ENCODE measurements around the gene SLC35G6.
"Not testable (repeated sequence)": the region's sequence is repeated elsewhere in the genome, so short reads cannot be mapped to it uniquely, and the experiment has no call there.

The SLC35G6 gene

DNA sequence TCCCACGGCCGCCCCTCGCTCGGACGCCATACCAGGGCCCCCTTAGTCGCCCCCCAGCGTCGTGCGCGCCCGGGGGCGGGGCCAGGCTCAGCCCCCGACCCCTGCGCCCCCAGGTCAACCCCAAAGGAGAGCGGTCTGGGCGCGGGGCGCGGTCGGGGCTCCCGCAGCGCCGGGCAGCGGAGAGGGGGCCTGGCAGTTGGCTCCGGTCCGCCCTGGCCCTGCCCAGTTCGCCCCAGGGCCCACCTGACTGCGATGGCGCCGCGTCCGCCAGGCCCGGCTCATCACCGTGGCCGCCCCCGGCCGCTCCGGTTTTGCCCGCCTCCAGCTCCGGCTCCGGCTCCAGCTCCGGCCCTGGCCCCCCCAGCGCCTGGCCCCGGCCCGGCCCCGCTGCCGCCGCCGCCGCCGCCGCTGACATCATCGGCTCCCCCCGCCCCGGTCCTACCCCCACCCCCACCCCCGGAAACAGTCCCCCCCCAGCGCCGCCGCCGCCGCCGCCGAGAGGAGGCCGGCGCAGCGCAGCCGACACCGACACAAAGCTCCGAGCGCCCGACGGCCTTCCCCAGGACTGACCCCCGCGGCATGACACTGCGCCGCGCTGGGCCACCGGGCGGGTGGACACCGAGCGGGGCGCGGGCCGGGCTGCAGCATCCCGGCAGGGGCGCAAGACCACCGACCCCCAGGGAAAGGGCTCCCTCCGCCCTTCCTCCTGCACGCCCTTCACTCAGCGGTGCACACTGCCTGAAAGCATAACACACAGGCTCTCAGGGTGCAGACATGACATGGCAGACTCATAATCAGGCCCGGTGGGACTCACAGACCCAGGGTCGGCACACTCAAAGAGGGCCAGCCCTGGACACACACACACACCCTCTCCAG lies 1.8 kb upstream of the SLC35G6 start, which contains the start of gene ZBTB4:
Gene ZBTB4 (minus strand): TSS at position 419 of the 876 bp plus-strand sequence. CDS start 12,830 bp downstream, outside the sequence.
- DNase-seq (ENCODE audit: low spot score): peak; percentile 62

DNA sequence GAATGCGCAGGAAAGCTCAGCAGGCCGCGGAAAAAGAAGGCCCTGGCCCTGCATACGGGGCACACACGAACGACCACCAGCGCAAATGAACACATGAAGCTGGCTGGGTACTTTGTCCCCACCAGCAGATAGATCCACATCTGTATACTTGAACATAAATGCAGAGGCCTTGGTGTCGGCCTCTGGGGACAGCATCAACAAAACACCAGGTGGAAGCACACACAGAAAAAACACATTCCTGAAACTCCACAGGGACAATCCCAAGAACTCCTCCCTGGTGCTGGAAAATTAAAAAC lies 1.2 kb upstream of the SLC35G6 start:
- no peak for DNase-seq (ENCODE audit: low spot score)

DNA sequence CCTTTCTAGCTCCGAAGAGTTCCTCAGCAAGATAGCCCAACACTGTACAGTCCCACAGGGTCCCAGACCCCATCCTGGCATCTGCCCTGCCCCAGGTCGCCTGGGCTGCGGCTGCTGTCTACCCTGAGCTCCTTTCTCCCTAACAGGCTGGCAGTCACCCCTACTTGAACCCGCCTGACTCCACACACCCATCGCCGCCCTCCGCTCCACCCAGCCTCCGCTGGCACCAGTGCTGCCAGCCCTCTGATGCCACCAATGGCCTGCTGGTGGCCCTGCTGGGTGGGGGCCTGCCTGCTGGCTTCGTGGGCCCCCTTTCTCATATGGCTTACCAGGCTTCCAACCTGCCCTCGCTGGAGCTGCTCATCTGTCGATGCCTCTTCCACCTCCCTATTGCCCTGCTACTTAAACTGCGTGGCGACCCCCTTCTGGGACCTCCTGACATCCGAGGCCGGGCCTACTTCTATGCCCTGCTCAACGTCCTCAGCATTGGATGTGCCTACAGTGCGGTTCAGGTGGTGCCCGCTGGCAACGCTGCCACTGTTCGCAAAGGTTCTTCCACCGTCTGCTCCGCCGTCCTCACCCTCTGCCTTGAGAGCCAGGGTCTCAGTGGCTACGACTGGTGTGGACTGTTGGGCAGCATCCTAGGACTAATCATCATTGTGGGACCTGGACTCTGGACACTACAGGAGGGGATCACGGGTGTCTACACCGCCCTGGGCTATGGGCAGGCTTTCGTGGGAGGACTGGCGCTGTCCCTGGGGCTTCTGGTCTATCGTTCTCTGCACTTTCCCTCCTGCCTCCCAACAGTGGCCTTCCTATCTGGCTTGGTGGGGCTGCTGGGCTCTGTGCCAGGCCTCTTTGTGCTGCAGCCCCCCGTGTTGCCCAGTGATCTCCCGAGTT lies 846 bp downstream of the SLC35G6 start:
- not testable (repeated sequence) for DNase-seq (ENCODE audit: low spot score)

DNA sequence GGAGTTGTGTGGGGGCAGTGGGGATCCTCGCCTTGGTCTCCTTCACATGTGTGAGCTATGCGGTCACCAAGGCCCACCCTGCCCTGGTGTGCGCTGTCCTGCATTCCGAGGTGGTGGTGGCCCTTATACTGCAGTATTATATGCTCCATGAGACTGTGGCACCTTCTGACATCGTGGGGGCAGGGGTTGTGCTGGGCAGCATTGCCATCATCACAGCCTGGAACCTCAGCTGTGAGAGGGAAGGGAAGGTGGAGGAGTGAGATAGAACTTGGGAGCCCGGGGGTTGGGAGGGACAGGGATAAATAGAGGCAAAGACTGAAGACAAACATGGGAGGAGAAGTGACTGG lies 1.5 kb downstream of the SLC35G6 start:
- not testable (repeated sequence) for DNase-seq (ENCODE audit: low spot score)

DNA sequence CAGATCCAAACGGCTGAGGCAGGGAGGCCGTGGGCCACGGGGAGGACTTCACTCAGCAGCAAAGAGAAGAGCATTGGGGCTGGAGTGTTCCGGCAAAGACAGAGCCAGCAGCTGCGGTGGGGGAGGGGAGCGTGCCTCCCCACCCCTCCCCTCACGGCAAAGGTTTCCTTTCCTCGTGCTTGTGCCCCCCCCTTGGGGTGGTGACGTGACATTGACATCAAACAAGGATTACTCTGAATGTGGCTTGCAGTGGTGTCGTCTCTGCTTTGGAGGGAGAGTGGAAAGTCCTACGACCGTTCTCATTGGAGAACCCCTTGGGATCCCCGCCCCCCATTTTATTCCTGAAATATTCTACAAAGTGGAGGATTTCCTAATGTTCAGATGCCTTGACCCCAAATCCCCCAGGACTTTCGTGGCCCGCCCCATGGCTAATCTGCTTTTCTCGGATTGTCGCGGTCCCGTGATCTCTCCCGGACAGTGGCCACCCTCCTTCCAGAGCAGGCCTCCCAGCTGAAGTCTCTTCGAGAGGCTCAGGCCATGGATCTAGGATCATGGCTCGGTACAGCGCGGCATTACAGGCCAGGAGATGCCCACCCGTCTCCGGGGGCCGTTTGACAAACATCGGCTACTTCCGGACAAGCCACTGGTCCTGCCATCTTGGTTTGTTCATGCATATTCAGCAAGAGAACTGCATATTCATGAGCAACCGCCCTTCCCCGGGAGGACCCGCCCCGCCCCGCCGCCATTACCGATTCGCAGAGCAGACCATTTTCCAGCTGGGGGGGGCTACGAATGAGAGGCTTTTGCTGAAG lies 2.2 kb downstream of the SLC35G6 start:
- peak; percentile 71 for DNase-seq (ENCODE audit: low spot score)

DNA sequence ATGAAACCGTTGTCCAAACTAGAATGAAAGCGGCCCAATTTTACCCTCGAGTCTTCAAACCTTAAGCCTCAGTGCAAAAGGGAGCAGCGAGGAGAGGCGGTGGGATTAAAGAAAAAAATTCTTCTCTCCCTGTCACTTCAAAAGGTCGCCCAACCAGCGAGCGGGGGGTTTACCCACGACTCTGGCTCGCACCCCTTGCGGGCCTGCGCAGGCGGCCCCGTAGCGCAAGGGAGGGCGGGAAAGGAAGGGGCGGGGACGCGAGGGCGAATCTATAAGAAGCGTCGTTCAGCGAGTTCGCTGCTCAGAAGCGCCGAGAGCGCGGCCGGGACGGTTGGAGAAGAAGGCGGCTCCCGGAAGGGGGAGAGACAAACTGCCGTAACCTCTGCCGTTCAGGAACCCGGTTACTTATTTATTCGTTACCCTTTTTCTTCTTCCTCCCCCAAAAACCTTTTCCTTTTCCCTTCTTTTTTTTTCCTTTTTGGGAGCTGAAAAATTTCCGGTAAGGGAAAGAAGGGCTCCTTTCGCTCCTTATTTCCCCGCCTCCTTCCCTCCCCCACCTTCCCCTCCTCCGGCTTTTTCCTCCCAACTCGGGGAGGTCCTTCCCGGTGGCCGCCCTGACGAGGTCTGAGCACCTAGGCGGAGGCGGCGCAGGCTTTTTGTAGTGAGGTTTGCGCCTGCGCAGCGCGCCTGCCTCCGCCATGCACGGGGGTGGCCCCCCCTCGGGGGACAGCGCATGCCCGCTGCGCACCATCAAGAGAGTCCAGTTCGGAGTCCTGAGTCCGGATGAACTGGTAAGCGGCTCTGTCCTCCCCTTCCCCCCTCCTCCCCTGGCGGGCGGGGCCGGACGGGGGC lies 3.0 kb downstream of the SLC35G6 start, which contains the start of gene POLR2A:
Gene POLR2A (plus strand): TSS at position 300 of the 852 bp plus-strand sequence.
- peak; percentile 92 for DNase-seq (ENCODE audit: low spot score)

DNA sequence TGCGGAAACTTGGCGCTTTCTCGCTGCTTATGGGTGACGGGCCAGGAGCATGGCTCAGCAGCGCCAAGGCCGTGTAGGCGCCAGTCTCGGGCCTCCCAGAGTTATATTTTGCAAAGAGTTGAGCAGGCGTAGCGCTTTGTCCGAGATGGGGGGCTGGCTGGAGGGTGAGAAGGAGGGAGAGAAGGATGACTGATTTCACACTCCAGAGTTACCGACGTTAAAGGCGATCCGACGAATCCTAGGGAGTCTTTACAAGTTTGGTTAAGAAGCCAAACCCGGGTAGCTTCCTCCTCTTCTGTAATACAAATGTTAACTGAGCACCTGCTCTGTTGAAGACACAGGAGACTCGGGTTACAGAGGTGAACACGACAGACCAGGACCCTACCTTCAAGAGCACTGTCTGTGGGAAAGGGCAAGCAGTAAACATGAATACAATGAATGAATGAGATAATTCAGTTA lies 3.7 kb downstream of the SLC35G6 start:
- DNase-seq (ENCODE audit: low spot score): no peak

DNA sequence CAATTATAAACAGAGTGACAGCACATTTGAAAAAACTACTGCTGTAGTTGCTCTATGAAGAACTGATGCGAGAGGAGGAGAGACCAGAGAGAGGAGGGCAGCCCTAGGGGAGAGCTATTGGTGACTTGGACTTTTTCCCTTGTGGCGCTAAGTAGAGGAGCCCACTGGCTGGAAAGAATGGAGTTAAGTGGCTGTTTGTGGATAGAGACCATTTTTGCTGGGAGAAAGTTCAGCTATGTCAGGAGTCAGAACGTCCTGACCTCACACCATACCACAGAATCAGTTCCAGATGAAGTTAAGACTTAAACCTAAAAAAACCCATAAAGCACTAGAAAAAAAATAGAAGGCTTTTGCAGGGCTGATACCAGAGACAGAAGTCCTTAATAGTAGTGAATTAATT lies 4.9 kb downstream of the SLC35G6 start:
- DNase-seq (ENCODE audit: low spot score): no peak

DNA sequence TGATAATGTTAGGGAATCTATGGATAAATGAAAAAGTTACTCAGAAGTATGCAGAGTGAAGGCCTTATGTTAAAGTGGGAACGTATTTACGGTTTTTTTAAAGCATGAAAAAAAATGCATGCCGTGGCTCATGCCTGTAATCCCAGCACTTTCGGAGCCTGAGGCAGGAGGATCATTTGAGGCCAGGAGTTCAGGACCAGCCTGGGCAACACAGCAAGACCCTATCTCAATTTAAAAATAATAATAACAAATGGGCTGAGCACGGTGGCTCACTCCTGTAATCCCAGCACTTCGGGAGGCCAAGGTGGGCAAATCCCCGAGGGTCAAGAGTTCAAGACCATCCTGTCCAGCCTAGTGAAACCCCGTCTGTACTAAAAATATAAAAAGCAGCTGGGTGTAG lies 8.9 kb downstream of the SLC35G6 start:
- DNase-seq (ENCODE audit: low spot score): no peak

DNA sequence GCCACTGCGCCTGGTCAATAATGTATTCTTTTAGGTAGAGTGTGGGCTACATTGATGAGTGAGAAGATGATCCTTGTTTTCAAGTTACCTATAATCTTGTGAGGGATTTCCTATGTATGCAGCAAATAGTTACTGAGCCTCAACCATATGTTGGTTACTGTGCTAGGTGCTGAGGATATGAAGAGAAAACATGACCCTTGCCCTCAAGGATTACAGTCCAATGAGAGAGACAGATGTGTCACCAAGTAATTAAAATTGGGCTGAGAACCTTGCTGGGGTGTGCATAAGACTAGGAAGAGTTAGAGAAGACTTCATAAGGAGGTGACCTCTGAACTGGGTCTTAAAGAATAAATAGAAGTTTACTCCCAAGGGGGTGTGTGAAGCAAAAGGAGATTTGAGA lies 10.3 kb downstream of the SLC35G6 start:
- no peak for DNase-seq (ENCODE audit: low spot score)

DNA sequence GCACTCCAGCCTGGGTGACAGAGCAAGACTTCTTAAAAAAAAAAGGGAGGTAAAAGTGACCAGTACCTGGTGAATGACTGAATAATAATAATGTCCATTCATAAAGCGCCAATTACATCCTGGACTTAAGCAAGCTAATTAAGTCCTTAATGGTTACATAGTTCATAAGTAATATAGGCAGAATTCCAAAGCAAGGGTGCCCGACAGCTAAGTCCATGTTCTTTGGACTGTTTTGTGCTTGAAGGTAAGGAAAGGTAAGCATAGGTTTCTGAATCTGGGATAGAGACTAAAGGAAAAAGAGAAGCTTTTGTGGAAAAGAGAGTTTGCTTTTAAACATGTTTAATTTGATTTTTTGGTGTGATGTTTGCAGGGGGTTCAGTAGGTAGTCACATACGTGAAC lies 12.7 kb downstream of the SLC35G6 start:
- no peak for DNase-seq (ENCODE audit: low spot score)

DNA sequence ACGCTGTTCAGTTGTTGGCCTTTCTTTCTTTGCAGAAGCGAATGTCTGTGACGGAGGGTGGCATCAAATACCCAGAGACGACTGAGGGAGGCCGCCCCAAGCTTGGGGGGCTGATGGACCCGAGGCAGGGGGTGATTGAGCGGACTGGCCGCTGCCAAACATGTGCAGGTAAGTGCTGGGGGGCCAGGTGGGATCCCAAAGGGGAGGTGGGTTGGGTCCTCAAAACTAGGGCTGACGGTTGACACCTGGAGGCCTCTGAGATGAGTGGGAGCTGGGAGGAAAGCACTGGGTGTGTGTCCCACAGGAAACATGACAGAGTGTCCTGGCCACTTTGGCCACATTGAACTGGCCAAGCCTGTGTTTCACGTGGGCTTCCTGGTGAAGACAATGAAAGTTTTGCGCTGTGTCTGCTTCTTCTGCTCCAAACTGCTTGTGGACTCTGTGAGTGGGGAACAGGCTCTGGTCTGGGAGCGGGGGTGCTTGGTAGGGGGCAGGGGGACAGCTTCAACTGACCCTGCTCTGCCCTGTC lies 14.7 kb downstream of the SLC35G6 start:
- DNase-seq (ENCODE audit: low spot score): no peak

DNA sequence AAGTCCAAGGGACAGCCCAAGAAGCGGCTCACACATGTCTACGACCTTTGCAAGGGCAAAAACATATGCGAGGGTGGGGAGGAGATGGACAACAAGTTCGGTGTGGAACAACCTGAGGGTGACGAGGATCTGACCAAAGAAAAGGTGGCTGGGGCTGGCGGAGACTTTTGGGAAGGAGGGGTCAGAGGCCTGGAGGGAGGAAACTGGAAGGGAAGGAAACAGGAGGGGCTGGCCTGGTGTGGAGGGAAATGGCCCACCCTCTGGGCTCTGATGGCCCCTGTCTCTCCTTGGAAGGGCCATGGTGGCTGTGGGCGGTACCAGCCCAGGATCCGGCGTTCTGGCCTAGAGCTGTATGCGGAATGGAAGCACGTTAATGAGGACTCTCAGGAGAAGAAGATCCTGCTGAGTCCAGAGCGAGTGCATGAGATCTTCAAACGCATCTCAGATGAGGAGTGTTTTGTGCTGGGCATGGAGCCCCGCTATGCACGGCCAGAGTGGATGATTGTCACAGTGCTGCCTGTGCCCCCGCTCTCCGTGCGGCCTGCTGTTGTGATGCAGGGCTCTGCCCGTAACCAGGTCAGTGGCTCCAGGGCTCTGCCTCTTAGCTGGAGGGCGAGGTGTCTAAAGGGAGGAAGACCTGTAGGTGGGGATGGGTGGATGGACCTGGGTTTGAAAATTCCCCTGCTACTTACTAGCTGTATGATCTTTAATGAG lies 15.4 kb downstream of the SLC35G6 start:
- DNase-seq (ENCODE audit: low spot score): no peak

DNA sequence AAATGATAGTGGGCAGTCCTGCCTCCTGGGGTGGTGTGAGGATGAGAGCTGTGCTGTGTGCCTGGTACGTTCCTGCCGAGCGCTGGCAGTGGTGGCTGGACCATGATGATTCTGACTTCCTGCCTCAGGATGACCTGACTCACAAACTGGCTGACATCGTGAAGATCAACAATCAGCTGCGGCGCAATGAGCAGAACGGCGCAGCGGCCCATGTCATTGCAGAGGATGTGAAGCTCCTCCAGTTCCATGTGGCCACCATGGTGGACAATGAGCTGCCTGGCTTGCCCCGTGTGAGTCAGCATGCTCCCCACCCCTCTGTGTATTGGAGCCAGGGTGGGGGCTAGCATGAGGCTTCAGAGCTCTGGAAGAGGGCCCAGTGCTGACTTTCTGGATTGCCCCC lies 16.0 kb downstream of the SLC35G6 start:
- no peak for DNase-seq (ENCODE audit: low spot score)

DNA sequence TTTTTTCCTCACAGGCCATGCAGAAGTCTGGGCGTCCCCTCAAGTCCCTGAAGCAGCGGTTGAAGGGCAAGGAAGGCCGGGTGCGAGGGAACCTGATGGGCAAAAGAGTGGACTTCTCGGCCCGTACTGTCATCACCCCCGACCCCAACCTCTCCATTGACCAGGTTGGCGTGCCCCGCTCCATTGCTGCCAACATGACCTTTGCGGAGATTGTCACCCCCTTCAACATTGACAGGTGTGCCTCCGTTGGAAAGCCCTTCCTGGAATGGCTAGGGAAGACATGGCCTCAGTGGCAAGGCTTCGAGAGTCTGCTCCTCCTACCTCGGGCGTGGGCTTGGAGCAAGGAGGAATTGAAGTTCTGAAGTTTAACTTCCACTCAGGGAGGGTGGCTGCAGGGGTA lies 16.4 kb downstream of the SLC35G6 start:
- no peak for DNase-seq (ENCODE audit: low spot score)

DNA sequence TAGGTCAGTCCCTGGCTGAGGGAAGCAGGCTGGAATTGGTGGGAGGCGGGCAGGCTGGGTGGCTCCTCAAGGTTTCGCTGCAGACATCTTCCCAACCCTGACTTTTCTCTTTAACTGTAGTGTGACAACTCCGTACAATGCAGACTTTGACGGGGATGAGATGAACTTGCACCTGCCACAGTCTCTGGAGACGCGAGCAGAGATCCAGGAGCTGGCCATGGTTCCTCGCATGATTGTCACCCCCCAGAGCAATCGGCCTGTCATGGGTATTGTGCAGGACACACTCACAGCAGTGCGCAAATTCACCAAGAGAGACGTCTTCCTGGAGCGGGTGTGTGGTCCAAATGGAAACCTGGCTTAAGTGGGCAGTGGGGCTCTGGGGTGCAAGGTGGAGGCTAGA lies 17.9 kb downstream of the SLC35G6 start:
- no peak for DNase-seq (ENCODE audit: low spot score)

DNA sequence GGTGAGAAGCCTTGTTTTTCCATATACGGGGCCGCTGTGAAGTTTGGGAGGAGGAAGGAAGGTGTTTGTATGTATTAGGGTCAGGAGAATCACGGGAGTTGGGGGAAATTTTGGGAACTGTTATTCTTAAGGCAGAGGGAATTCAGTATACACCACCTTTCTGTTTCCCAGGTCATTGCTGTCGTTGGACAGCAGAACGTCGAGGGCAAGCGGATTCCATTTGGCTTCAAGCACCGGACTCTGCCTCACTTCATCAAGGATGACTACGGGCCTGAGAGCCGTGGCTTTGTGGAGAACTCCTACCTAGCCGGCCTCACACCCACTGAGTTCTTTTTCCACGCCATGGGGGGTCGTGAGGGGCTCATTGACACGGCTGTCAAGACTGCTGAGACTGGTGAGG lies 20.5 kb downstream of the SLC35G6 start:
- DNase-seq (ENCODE audit: low spot score): no peak

DNA sequence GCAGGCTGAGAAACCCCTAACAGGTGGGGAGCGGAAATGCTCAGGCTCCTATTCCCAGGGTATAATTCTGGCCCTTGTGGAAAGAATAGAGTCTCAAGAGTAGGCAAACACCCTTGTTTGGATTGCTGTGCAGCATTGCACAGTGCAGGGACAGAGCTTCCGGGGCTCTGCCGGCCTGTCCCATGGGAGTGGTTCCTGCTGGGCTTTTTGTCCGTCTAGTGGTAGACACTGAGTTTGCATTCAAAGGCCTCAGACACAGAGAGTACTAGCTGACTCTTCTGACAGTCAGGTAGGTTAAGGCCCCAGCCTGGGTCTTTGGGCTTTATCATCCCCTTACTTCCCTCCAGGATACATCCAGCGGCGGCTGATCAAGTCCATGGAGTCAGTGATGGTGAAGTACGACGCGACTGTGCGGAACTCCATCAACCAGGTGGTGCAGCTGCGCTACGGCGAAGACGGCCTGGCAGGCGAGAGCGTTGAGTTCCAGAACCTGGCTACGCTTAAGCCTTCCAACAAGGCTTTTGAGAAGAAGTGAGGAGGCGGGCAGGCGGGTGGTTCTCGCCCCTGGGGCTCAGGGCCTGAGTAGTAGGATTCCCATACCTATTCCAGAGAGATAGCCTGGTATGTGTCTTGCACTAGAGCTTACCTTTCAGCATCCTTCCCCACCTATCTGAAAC lies 21.1 kb downstream of the SLC35G6 start:
- no peak for DNase-seq (ENCODE audit: low spot score)

DNA sequence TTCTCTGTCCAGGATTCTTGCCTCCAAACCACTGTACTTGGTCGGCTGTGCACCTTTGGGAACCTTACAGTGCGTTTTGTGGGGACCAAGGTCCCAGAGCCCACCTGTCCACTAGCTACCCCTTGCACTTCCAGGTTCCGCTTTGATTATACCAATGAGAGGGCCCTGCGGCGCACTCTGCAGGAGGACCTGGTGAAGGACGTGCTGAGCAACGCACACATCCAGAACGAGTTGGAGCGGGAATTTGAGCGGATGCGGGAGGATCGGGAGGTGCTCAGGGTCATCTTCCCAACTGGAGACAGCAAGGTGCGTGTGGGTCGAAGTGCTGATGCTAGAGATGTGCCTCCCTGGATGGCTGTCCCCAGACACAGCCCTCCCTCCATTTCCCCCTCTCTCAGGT lies 21.7 kb downstream of the SLC35G6 start:
- peak; percentile 50 for DNase-seq (ENCODE audit: low spot score)

DNA sequence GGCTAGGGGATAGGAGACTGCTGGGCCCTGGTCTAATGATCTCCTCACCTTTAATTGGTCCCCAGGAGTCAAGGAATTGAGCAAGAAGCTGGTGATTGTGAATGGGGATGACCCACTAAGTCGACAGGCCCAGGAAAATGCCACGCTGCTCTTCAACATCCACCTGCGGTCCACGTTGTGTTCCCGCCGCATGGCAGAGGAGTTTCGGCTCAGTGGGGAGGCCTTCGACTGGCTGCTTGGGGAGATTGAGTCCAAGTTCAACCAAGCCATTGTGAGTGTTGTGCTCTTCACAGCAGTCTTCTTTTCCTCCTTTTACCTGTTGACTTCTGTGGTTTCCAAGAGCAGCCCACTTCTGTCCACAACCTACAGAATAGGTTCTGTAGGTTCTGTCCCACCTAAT lies 22.3 kb downstream of the SLC35G6 start:
- no peak for DNase-seq (ENCODE audit: low spot score)

Measured in D341Med (cell line).